SK-N-SH treated with all-trans-retinoic acid at 6 μM for 48 hours (cell line): Measurements from ENCODE around the gene CSRNP2.
"Not testable (repeated sequence)": the region's sequence is repeated elsewhere in the genome, so short reads cannot be mapped to it uniquely, and the experiment has no call there.

ENCODE experiments used
- ATAC-seq: fragments of 200-7000 bp; cut with Tn5 transposase; 3 replicates; pipeline ENCODE4 v1.9.1; 2020; ENCODE audit warnings: mild to moderate bottlenecking, moderate library complexity
- ARNTL ChIP-seq: fragments of 450-650 bp; formaldehyde crosslinking; IDR thresholded peaks from 2 replicates; pipeline ENCODE4 v1.5.0; 2020; ENCODE audit warnings: low read depth, mild to moderate bottlenecking, moderate library complexity, borderline replicate concordance
- BACH2 ChIP-seq: fragments of 250-450 bp; sonication (Bioruptor Pico); IDR thresholded peaks from 2 replicates; pipeline ENCODE4 v1.9.0; 2021; ENCODE audit warnings: mild to moderate bottlenecking, borderline replicate concordance
- CSDC2 ChIP-seq: fragments of 250-450 bp; sonication (Bioruptor Pico); IDR thresholded peaks from 2 replicates; pipeline ENCODE4 v1.5.0; 2020; ENCODE audit warnings: mild to moderate bottlenecking, moderate library complexity
- ESRRG ChIP-seq: fragments of 250-450 bp; sonication (Bioruptor Pico); IDR thresholded peaks from 2 replicates; pipeline ENCODE4 v1.6.1; 2021; ENCODE audit warnings: mild to moderate bottlenecking
- GLIS3 ChIP-seq: fragments of 250-450 bp; sonication (Bioruptor Pico); IDR thresholded peaks from 2 replicates; pipeline ENCODE4 v1.5.0; 2020; ENCODE audit warnings: mild to moderate bottlenecking, moderate library complexity
- ISL1 ChIP-seq: fragments of 250-450 bp; sonication (Bioruptor Pico); IDR thresholded peaks from 2 replicates; pipeline ENCODE4 v2.1.2; 2022; ENCODE audit warnings: mild to moderate bottlenecking, moderate library complexity
- OSR1 ChIP-seq: fragments of 250-450 bp; sonication (Bioruptor Pico); IDR thresholded peaks from 2 replicates; pipeline ENCODE4 v1.8.0; 2022; ENCODE audit warnings: moderate library complexity, mild to moderate bottlenecking, inconsistent platforms
- PPARA ChIP-seq: fragments of 250-450 bp; sonication (Bioruptor Pico); IDR thresholded peaks from 2 replicates; pipeline ENCODE4 v1.5.0; 2020; ENCODE audit warnings: mild to moderate bottlenecking, borderline replicate concordance
- RARB ChIP-seq: fragments of 250-450 bp; sonication (Bioruptor Pico); IDR thresholded peaks from 2 replicates; pipeline ENCODE4 v1.8.0; 2021; ENCODE audit warnings: mild to moderate bottlenecking, moderate library complexity
- SNAI2 ChIP-seq: fragments of 250-450 bp; sonication (Bioruptor Pico); IDR thresholded peaks from 2 replicates; pipeline ENCODE4 v1.5.0; 2020; ENCODE audit warnings: mild to moderate bottlenecking, moderate library complexity
- TOX ChIP-seq: fragments of 250-450 bp; sonication (Bioruptor Pico); IDR thresholded peaks from 2 replicates; pipeline ENCODE4 v1.8.0; 2021; ENCODE audit warnings: mild to moderate bottlenecking, moderate library complexity, borderline replicate concordance
- ZC3H10 ChIP-seq: fragments of 250-450 bp; sonication (Bioruptor Pico); IDR thresholded peaks from 2 replicates; pipeline ENCODE4 v1.5.1; 2021; ENCODE audit warnings: mild to moderate bottlenecking, moderate library complexity
- ZFP3 ChIP-seq: fragments of 250-450 bp; sonication (Bioruptor Pico); IDR thresholded peaks from 2 replicates; pipeline ENCODE4 v1.5.0; 2020; ENCODE audit warnings: mild to moderate bottlenecking, moderate library complexity
- ZFP30 ChIP-seq: fragments of 450-650 bp; formaldehyde crosslinking; IDR thresholded peaks from 2 replicates; pipeline ENCODE4 v1.5.0; 2022; ENCODE audit warnings: mild to moderate bottlenecking, moderate library complexity
- ZNF565 ChIP-seq: fragments of 450-650 bp; formaldehyde crosslinking; conservative IDR thresholded peaks from 2 replicates; pipeline ENCODE4 v1.5.0; 2020; ENCODE audit warnings: low read depth, mild to moderate bottlenecking, moderate library complexity
- ZNF8 ChIP-seq: fragments of 450-650 bp; formaldehyde crosslinking; IDR thresholded peaks from 2 replicates; pipeline ENCODE4 v1.5.0; 2020; ENCODE audit warnings: mild to moderate bottlenecking, moderate library complexity
- TF ChIP-seq, protein P1 (sequence below): fragments of 250-450 bp; sonication (Bioruptor Pico); IDR thresholded peaks from 2 replicates; pipeline ENCODE4 v1.5.0; 2020; ENCODE audit warnings: mild to moderate bottlenecking, moderate library complexity
- TF ChIP-seq, protein P2 (sequence below): fragments of 250-450 bp; sonication (Bioruptor Pico); IDR thresholded peaks from 2 replicates; pipeline ENCODE4 v1.5.1; 2021; ENCODE audit warnings: mild to moderate bottlenecking, moderate library complexity
- TF ChIP-seq, protein P3 (sequence below): fragments of 250-450 bp; sonication (Bioruptor Pico); IDR thresholded peaks from 2 replicates; pipeline ENCODE4 v1.8.0; 2020; ENCODE audit warnings: mild to moderate bottlenecking, moderate library complexity, borderline replicate concordance
- TF ChIP-seq, protein P4 (sequence below): fragments of 250-450 bp; sonication (Bioruptor Pico); IDR thresholded peaks from 2 replicates; pipeline ENCODE4 v1.8.0; 2021; ENCODE audit warnings: low read depth, mild to moderate bottlenecking, moderate library complexity, borderline replicate concordance
- TF ChIP-seq, protein P5 (sequence below): fragments of 250-450 bp; sonication (Bioruptor Pico); IDR thresholded peaks from 2 replicates; pipeline ENCODE4 v1.5.1; 2020; ENCODE audit warnings: low read depth, mild to moderate bottlenecking, moderate library complexity

CSRNP2 gene

DNA sequence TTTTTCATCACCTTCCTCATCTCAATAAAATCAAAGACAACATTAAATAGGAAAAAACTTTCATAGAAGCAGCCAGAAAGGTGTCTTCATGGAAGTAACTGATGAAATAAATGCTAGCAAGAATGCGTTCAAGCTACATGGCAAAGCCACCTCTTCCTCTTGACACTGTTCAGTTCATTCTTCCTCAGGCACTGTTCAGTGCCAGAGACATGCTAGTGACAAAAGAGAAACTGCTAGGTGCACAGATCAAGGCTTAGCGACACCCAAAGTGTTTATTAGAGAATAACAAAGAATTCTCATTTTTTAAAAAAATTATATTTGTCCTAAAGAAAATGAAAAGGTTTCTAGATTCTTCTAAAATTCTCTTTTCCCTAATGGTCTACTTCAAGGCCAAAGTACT is 64.4 kb downstream of the CSRNP2 start:
- ATAC-seq, result no peak
- TF ChIP-seq, protein P1, sequence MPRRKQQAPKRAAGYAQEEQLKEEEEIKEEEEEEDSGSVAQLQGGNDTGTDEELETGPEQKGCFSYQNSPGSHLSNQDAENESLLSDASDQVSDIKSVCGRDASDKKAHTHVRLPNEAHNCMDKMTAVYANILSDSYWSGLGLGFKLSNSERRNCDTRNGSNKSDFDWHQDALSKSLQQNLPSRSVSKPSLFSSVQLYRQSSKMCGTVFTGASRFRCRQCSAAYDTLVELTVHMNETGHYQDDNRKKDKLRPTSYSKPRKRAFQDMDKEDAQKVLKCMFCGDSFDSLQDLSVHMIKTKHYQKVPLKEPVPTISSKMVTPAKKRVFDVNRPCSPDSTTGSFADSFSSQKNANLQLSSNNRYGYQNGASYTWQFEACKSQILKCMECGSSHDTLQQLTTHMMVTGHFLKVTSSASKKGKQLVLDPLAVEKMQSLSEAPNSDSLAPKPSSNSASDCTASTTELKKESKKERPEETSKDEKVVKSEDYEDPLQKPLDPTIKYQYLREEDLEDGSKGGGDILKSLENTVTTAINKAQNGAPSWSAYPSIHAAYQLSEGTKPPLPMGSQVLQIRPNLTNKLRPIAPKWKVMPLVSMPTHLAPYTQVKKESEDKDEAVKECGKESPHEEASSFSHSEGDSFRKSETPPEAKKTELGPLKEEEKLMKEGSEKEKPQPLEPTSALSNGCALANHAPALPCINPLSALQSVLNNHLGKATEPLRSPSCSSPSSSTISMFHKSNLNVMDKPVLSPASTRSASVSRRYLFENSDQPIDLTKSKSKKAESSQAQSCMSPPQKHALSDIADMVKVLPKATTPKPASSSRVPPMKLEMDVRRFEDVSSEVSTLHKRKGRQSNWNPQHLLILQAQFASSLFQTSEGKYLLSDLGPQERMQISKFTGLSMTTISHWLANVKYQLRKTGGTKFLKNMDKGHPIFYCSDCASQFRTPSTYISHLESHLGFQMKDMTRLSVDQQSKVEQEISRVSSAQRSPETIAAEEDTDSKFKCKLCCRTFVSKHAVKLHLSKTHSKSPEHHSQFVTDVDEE (CRISPR knock-in tag), result no peak
- TF ChIP-seq ISL1 (CRISPR knock-in tag), result no peak
- no peak for TF ChIP-seq OSR1
- TF ChIP-seq CSDC2, result no peak
- TF ChIP-seq PPARA (CRISPR knock-in tag), result no peak
- no peak for TF ChIP-seq ZNF565
- TF ChIP-seq, protein P2, sequence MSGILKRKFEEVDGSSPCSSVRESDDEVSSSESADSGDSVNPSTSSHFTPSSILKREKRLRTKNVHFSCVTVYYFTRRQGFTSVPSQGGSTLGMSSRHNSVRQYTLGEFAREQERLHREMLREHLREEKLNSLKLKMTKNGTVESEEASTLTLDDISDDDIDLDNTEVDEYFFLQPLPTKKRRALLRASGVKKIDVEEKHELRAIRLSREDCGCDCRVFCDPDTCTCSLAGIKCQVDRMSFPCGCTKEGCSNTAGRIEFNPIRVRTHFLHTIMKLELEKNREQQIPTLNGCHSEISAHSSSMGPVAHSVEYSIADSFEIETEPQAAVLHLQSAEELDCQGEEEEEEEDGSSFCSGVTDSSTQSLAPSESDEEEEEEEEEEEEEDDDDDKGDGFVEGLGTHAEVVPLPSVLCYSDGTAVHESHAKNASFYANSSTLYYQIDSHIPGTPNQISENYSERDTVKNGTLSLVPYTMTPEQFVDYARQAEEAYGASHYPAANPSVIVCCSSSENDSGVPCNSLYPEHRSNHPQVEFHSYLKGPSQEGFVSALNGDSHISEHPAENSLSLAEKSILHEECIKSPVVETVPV (CRISPR knock-in tag), result no peak
- no peak for TF ChIP-seq SNAI2
- no peak for TF ChIP-seq GLIS3 (CRISPR knock-in tag)

DNA sequence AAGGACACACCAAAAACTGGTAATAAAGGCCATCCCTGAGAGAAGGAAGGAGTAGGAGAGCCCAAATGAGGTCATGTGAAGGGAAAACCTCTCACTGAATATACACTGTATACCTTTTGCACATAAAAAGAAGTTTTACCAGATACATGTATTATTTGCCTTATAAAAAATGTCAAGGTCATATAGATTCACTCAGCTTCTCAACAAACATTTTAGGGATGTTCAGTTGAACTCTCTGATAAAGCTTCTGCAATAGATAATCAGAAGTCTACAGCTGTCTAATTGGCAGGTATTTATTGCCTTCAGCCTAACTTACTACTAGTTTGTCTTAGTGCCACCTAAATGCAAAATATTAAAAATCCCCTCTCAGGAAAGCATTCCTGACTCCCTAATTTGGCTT is 65.9 kb downstream of the CSRNP2 start:
- TF ChIP-seq, protein P3, sequence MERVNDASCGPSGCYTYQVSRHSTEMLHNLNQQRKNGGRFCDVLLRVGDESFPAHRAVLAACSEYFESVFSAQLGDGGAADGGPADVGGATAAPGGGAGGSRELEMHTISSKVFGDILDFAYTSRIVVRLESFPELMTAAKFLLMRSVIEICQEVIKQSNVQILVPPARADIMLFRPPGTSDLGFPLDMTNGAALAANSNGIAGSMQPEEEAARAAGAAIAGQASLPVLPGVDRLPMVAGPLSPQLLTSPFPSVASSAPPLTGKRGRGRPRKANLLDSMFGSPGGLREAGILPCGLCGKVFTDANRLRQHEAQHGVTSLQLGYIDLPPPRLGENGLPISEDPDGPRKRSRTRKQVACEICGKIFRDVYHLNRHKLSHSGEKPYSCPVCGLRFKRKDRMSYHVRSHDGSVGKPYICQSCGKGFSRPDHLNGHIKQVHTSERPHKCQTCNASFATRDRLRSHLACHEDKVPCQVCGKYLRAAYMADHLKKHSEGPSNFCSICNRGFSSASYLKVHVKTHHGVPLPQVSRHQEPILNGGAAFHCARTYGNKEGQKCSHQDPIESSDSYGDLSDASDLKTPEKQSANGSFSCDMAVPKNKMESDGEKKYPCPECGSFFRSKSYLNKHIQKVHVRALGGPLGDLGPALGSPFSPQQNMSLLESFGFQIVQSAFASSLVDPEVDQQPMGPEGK (CRISPR knock-in tag), result no peak
- no peak for TF ChIP-seq ZC3H10 (CRISPR knock-in tag)
- TF ChIP-seq ZNF8 (CRISPR knock-in tag), result no peak
- TF ChIP-seq GLIS3 (CRISPR knock-in tag), result no peak
- TF ChIP-seq ISL1 (CRISPR knock-in tag), result no peak
- TF ChIP-seq BACH2, result no peak
- no peak for TF ChIP-seq ARNTL (CRISPR knock-in tag)
- TF ChIP-seq, protein P4, sequence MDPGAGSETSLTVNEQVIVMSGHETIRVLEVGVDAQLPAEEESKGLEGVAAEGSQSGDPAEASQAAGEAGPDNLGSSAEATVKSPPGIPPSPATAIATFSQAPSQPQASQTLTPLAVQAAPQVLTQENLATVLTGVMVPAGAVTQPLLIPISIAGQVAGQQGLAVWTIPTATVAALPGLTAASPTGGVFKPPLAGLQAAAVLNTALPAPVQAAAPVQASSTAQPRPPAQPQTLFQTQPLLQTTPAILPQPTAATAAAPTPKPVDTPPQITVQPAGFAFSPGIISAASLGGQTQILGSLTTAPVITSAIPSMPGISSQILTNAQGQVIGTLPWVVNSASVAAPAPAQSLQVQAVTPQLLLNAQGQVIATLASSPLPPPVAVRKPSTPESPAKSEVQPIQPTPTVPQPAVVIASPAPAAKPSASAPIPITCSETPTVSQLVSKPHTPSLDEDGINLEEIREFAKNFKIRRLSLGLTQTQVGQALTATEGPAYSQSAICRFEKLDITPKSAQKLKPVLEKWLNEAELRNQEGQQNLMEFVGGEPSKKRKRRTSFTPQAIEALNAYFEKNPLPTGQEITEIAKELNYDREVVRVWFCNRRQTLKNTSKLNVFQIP, result no peak
- ATAC-seq, result no peak

DNA sequence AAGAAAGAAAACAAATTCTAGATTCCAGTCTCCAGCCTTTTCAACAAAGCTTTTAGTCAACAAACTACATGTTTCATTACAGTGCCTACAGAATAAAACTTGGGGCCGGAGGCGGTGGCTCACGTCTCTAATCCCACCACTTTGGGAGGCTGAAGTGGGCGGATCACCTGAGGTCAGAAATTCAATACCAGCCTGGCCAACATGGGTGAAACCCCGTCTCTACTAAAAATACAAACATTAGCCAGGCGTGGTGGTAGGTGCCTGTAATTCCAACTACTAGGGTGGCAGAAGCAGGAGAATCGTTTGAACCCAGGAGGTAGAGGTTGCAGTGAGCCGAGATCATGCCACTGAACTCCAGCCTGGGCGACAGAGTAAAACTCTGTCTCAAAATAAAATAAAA is 68.9 kb downstream of the CSRNP2 start:
- ATAC-seq, result not testable (repeated sequence)

DNA sequence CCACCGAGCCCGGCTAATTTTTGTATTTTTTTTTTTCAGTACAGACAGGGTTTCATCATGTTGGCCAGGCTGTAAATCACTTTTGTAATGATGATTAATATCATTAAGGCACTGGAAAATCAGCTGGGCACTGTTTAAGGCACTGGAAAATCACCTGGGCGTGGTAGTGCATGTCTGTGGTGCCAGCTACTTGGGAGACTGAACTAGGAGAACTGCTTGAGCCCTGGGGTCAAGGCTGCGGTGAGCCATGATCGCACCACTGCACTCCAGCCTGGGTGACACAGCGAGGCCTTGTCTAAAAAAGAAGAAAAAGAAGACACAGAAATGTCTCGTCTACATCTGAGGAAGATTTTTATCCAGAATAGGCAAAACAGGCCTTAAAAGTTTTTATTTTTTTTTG is 70.0 kb downstream of the CSRNP2 start:
- TF ChIP-seq ZNF8 (CRISPR knock-in tag), result no peak
- no peak for TF ChIP-seq ISL1 (CRISPR knock-in tag)
- TF ChIP-seq ZFP30 (CRISPR knock-in tag), result no peak
- TF ChIP-seq TOX (CRISPR knock-in tag), result no peak
- no peak for TF ChIP-seq ESRRG (CRISPR knock-in tag)
- TF ChIP-seq RARB (CRISPR knock-in tag), result no peak
- TF ChIP-seq, protein P5, sequence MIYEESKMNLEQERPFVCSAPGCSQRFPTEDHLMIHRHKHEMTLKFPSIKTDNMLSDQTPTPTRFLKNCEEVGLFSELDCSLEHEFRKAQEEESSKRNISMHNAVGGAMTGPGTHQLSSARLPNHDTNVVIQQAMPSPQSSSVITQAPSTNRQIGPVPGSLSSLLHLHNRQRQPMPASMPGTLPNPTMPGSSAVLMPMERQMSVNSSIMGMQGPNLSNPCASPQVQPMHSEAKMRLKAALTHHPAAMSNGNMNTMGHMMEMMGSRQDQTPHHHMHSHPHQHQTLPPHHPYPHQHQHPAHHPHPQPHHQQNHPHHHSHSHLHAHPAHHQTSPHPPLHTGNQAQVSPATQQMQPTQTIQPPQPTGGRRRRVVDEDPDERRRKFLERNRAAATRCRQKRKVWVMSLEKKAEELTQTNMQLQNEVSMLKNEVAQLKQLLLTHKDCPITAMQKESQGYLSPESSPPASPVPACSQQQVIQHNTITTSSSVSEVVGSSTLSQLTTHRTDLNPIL (CRISPR knock-in tag), result no peak
- TF ChIP-seq, protein P1 (CRISPR knock-in tag), result no peak
- no peak for TF ChIP-seq ZC3H10 (CRISPR knock-in tag)
- TF ChIP-seq BACH2, result no peak
- no peak for TF ChIP-seq ZFP3 (CRISPR knock-in tag)
- TF ChIP-seq, protein P3 (CRISPR knock-in tag), result no peak
- TF ChIP-seq, protein P2 (CRISPR knock-in tag), result no peak

More for the DNA sequence above, 70.0 kb downstream of the CSRNP2 start:
- ATAC-seq, result no peak
